ENCODE results near the gene BDH2.

The BDH2 gene

GRCh38 chr4:103123114-103123513 is 23.5 kb upstream of the BDH2 start:
- no peak overlapping the region for H3K4me3 ChIP-seq (replicated peaks; ENCODE audit: low read depth, low read length)
- no peak for DNase-seq (ENCODE audit: extremely low read depth, low read depth)
- TF ChIP-seq, protein P1, sequence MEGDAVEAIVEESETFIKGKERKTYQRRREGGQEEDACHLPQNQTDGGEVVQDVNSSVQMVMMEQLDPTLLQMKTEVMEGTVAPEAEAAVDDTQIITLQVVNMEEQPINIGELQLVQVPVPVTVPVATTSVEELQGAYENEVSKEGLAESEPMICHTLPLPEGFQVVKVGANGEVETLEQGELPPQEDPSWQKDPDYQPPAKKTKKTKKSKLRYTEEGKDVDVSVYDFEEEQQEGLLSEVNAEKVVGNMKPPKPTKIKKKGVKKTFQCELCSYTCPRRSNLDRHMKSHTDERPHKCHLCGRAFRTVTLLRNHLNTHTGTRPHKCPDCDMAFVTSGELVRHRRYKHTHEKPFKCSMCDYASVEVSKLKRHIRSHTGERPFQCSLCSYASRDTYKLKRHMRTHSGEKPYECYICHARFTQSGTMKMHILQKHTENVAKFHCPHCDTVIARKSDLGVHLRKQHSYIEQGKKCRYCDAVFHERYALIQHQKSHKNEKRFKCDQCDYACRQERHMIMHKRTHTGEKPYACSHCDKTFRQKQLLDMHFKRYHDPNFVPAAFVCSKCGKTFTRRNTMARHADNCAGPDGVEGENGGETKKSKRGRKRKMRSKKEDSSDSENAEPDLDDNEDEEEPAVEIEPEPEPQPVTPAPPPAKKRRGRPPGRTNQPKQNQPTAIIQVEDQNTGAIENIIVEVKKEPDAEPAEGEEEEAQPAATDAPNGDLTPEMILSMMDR (IDR thresholded peaks at IDR 0.05; ENCODE audit: low read depth, low read length, missing control alignments): no peak

GRCh38 chr4:103118166-103118565 is 18.5 kb upstream of the BDH2 start:
- TF ChIP-seq, protein P1 (IDR thresholded peaks at IDR 0.05; ENCODE audit: low read depth, low read length, missing control alignments): no peak
- H3K4me3 ChIP-seq (replicated peaks; ENCODE audit: low read depth, low read length): no peak overlapping the region
- DNase-seq (ENCODE audit: extremely low read depth, low read depth): no peak

GRCh38 chr4:103111598-103111997 is 12.0 kb upstream of the BDH2 start:
- H3K4me3 ChIP-seq (replicated peaks; ENCODE audit: low read depth, low read length): no peak overlapping the region
- no peak for DNase-seq (ENCODE audit: extremely low read depth, low read depth)
- TF ChIP-seq, protein P1 (IDR thresholded peaks at IDR 0.05; ENCODE audit: low read depth, low read length, missing control alignments): no peak

DNA sequence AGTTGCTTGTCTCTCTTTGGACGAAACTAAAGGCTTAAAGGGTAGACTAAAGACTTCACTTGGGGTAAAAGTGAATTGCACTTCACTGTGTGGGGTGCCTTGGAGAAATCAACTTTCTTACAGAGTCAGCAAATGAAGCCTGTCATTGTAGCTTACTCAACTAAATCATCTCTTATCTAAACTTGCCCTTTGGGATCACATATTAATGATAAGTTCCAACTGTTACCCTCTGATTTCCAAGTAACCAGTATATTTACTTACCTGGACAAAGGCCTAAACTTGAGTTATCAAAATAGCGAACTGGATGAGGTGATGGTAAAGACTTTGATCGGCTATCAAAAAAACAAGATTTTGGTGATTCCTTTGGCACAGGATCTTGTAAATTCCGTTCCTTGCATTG is 8.9 kb upstream of the BDH2 start:
- TF ChIP-seq, protein P1 (IDR thresholded peaks at IDR 0.05; ENCODE audit: low read depth, low read length, missing control alignments): no peak
- H3K4me3 ChIP-seq (replicated peaks; ENCODE audit: low read depth, low read length): no peak overlapping the region
- DNase-seq (ENCODE audit: extremely low read depth, low read depth): no peak

- no peak for DNase-seq (ENCODE audit: extremely low read depth, low read depth)
- H3K4me3 ChIP-seq (replicated peaks; ENCODE audit: low read depth, low read length): no peak overlapping the region
- TF ChIP-seq, protein P1 (IDR thresholded peaks at IDR 0.05; ENCODE audit: low read depth, low read length, missing control alignments): no peak
Measured at GRCh38 chr4:103105558-103106356, 6.1 kb upstream of the BDH2 start.

DNA sequence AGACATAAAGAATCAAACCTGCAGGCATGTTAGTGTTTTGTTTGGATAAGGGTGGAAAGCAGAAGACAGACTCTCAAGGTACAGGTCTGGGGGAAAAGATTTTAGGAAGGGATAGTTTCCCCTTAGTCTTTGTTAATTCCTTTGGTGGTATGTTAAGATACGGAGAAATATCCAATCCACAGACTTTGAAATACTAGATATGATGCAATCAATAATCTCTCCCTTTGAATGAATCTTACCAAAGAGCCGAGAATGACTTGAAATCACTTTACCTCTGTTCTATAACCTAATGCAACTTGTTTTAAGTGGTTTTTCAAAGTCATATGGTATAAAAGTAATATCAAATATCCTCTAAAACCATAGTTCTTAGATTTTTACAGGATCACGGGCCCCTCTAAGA is 5.3 kb upstream of the BDH2 start:
- TF ChIP-seq, protein P1 (IDR thresholded peaks at IDR 0.05; ENCODE audit: low read depth, low read length, missing control alignments): no peak
- DNase-seq (ENCODE audit: extremely low read depth, low read depth): no peak

DNA sequence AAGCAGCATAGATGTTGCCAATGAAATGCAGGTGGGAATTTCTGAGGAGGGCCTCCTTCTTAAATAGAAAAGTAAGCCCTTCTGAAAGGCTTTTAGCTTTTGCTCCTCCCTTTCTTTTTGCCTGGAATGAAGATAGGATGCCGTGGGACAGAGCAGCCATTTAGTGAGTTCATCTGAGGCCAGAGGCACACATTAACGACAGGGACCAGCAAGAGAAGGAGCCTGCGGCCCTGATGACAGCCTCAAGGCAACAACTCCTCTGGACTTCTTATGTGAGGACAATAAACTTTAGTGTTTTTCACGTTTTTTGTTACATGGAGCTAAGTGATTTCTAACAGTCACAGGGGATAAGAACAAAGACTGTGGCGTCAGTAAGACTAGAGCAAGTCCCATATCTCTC is 1.1 kb upstream of the BDH2 start:
- no peak for DNase-seq (ENCODE audit: extremely low read depth, low read depth)
- TF ChIP-seq, protein P1 (IDR thresholded peaks at IDR 0.05; ENCODE audit: low read depth, low read length, missing control alignments): no peak
- no peak overlapping the region for H3K4me3 ChIP-seq (replicated peaks; ENCODE audit: low read depth, low read length)

More for the DNA sequence above, 5.3 kb upstream of the BDH2 start:
- no peak overlapping the region for H3K4me3 ChIP-seq (replicated peaks; ENCODE audit: low read depth, low read length)
